ENCODE measurements around the gene SEMA6A.

DNA sequence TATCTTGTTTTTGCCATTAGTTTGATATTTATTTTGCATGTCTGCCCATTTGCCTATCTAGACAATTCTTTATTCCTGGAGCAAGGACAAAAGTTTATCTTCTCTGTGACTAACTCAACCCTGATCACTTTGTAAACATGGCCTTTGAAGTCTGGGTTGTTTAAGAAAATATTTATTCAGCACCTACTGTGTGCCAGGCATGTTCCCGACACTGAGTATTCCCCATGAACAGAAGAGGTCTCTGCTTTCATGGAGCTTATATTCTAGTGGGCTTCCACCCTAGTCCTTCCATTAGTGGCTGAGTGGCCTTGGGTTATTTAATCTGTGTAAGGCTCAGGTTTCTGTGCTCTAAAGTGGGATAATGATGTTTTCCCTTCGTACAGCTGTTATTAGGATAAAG, 49.7 kb downstream of the SEMA6A start:
- TF ChIP-seq, protein P1, sequence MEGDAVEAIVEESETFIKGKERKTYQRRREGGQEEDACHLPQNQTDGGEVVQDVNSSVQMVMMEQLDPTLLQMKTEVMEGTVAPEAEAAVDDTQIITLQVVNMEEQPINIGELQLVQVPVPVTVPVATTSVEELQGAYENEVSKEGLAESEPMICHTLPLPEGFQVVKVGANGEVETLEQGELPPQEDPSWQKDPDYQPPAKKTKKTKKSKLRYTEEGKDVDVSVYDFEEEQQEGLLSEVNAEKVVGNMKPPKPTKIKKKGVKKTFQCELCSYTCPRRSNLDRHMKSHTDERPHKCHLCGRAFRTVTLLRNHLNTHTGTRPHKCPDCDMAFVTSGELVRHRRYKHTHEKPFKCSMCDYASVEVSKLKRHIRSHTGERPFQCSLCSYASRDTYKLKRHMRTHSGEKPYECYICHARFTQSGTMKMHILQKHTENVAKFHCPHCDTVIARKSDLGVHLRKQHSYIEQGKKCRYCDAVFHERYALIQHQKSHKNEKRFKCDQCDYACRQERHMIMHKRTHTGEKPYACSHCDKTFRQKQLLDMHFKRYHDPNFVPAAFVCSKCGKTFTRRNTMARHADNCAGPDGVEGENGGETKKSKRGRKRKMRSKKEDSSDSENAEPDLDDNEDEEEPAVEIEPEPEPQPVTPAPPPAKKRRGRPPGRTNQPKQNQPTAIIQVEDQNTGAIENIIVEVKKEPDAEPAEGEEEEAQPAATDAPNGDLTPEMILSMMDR (IDR thresholded peaks at IDR 0.05), result no peak
- TF ChIP-seq EP300 (IDR thresholded peaks at IDR 0.05; ENCODE audit: low read depth), result no peak

Data from transverse colon (tissue), 3 donors.